Measurements from ENCODE around the gene AGT. TPM values are rescaled to one million over a fixed set of nuclear protein-coding genes. Genes with fewer than 3 reads are reported as not detected.

The AGT gene
- total RNA-seq, 1 experiment from 2014 or later = not detected

GRCh38 chr1:230713138-230713537 is 784 bp downstream of the AGT start:
- intact Hi-C loops (cut with micrococcal nuclease; ENCODE audit: unreplicated experiment) = no loop called here
- Histone ChIP-seq H3K79me2 (ENCODE audit: low read depth) (no peaks in the 10 kb centered on the region), H3K27me3 (ENCODE audit: insufficient read depth, low read depth) (no peaks in the 10 kb centered on the region), H4K20me1 (ENCODE audit: insufficient read depth) (no peaks in the 10 kb centered on the region), H3K4me3 (no peak overlapping the region), H2AFZ (no peak overlapping the region), H3K36me3 (ENCODE audit: low read depth) (no peaks in the 10 kb centered on the region), H3K27ac (no peak overlapping the region), H3K9me2 (ENCODE audit: insufficient read depth) (no peaks in the 10 kb centered on the region), H3K4me2 (no peak overlapping the region), H3F3A (ENCODE audit: insufficient read depth, low read depth) (no peaks in the 10 kb centered on the region), H3K4me1 (replicated peaks; ENCODE audit: insufficient read depth) (no peaks in the 10 kb centered on the region; the same call in 1 of the 2 replicates), H3K9me3 (ENCODE audit: insufficient read depth, low read depth) (no peaks in the 10 kb centered on the region)
- CTCF ChIA-PET = interaction anchor here (0.6 kb wide), 1 partner anchor 34 kb away, joined by 3 read pairs; no protein-coding TSS in a partner anchor
- DNase-seq = no peak
- POLR2A ChIA-PET (ENCODE audit: unreplicated experiment) = no interaction called here
- no TSS peak for BruUV-seq (replicated peaks)
- TF ChIP-seq CTCF (conservative IDR thresholded peaks at IDR 0.05) = no peak
- no peak for TF ChIP-seq EZH2 (IDR thresholded peaks at IDR 0.05; ENCODE audit: low read depth)

GRCh38 chr1:230712470-230712942 is 1.4 kb downstream of the AGT start:
- Histone ChIP-seq H3K36me3 (ENCODE audit: low read depth) (no peaks in the 10 kb centered on the region), H2AFZ (no peak overlapping the region), H3K79me2 (ENCODE audit: low read depth) (no peaks in the 10 kb centered on the region), H3K9me3 (ENCODE audit: insufficient read depth, low read depth) (no peaks in the 10 kb centered on the region), H3K4me1 (replicated peaks; ENCODE audit: insufficient read depth) (no peaks in the 10 kb centered on the region; the same call in 1 of the 2 replicates), H3F3A (ENCODE audit: insufficient read depth, low read depth) (no peaks in the 10 kb centered on the region), H4K20me1 (ENCODE audit: insufficient read depth) (no peaks in the 10 kb centered on the region), H3K4me3 (no peak overlapping the region), H3K27ac (no peak overlapping the region), H3K4me2 (no peak overlapping the region), H3K27me3 (ENCODE audit: insufficient read depth, low read depth) (no peaks in the 10 kb centered on the region), H3K9me2 (ENCODE audit: insufficient read depth) (no peaks in the 10 kb centered on the region)
- intact Hi-C loops (cut with micrococcal nuclease; ENCODE audit: unreplicated experiment) = no loop called here
- DNase-seq = no peak
- CTCF ChIA-PET = no interaction called here
- POLR2A ChIA-PET (ENCODE audit: unreplicated experiment) = no interaction called here
- no TSS peak for BruUV-seq (replicated peaks)
- no peak for TF ChIP-seq CTCF (conservative IDR thresholded peaks at IDR 0.05)
- TF ChIP-seq EZH2 (IDR thresholded peaks at IDR 0.05; ENCODE audit: low read depth) = no peak

- no peak for TF ChIP-seq CTCF (conservative IDR thresholded peaks at IDR 0.05)
- no peak for TF ChIP-seq EZH2 (IDR thresholded peaks at IDR 0.05; ENCODE audit: low read depth)
- Histone ChIP-seq H3K4me1 (replicated peaks; ENCODE audit: insufficient read depth) (no peaks in the 10 kb centered on the region; the same call in 1 of the 2 replicates), H3K4me3 (no peak overlapping the region), H3K27ac (no peak overlapping the region), H3K4me2 (no peak overlapping the region), H3K79me2 (ENCODE audit: low read depth) (no peaks in the 10 kb centered on the region), H3K9me3 (ENCODE audit: insufficient read depth, low read depth) (no peaks in the 10 kb centered on the region), H3F3A (ENCODE audit: insufficient read depth, low read depth) (no peaks in the 10 kb centered on the region), H4K20me1 (ENCODE audit: insufficient read depth) (no peaks in the 10 kb centered on the region), H2AFZ (no peak overlapping the region), H3K27me3 (ENCODE audit: insufficient read depth, low read depth) (no peaks in the 10 kb centered on the region), H3K36me3 (ENCODE audit: low read depth) (no peaks in the 10 kb centered on the region), H3K9me2 (ENCODE audit: insufficient read depth) (no peaks in the 10 kb centered on the region)
- no TSS peak for BruUV-seq (replicated peaks)
- POLR2A ChIA-PET (ENCODE audit: unreplicated experiment) = no interaction called here
- intact Hi-C loops (cut with micrococcal nuclease; ENCODE audit: unreplicated experiment) = no loop called here
- CTCF ChIA-PET = no interaction called here
- DNase-seq = no peak
Observed at GRCh38 chr1:230711245-230711644, 2.7 kb downstream of the AGT start.

Measured in PC-9 (cell line).